ENCODE data around the gene ATP11A. TPM values are rescaled to one million over a fixed set of nuclear protein-coding genes. Genes with fewer than 3 reads are reported as not detected.

The ATP11A gene
- total and polyA plus RNA-seq, 2 experiments from 2014 or later: 12.3 to 52.6 TPM

DNA sequence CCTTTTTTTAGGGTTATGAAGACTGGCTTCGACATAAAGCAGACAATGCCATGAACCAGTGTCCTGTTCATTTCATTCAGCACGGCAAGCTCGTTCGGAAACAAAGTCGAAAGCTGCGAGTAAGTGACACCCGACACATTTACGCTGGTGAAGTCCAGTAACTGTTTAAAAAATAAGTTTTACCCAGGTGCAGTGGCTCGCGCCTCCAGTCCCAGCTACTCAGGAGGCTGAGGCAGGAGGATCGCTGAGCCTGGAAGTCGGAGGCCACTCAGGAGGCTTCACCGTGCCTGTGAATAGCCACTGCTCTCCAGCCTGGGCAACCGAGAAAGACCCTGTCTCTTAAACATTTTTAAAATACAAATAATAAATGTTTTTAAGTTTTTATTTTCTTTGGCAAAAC, 120.8 kb downstream of the ATP11A start (continued):
- TF ChIP-seq, protein P1, sequence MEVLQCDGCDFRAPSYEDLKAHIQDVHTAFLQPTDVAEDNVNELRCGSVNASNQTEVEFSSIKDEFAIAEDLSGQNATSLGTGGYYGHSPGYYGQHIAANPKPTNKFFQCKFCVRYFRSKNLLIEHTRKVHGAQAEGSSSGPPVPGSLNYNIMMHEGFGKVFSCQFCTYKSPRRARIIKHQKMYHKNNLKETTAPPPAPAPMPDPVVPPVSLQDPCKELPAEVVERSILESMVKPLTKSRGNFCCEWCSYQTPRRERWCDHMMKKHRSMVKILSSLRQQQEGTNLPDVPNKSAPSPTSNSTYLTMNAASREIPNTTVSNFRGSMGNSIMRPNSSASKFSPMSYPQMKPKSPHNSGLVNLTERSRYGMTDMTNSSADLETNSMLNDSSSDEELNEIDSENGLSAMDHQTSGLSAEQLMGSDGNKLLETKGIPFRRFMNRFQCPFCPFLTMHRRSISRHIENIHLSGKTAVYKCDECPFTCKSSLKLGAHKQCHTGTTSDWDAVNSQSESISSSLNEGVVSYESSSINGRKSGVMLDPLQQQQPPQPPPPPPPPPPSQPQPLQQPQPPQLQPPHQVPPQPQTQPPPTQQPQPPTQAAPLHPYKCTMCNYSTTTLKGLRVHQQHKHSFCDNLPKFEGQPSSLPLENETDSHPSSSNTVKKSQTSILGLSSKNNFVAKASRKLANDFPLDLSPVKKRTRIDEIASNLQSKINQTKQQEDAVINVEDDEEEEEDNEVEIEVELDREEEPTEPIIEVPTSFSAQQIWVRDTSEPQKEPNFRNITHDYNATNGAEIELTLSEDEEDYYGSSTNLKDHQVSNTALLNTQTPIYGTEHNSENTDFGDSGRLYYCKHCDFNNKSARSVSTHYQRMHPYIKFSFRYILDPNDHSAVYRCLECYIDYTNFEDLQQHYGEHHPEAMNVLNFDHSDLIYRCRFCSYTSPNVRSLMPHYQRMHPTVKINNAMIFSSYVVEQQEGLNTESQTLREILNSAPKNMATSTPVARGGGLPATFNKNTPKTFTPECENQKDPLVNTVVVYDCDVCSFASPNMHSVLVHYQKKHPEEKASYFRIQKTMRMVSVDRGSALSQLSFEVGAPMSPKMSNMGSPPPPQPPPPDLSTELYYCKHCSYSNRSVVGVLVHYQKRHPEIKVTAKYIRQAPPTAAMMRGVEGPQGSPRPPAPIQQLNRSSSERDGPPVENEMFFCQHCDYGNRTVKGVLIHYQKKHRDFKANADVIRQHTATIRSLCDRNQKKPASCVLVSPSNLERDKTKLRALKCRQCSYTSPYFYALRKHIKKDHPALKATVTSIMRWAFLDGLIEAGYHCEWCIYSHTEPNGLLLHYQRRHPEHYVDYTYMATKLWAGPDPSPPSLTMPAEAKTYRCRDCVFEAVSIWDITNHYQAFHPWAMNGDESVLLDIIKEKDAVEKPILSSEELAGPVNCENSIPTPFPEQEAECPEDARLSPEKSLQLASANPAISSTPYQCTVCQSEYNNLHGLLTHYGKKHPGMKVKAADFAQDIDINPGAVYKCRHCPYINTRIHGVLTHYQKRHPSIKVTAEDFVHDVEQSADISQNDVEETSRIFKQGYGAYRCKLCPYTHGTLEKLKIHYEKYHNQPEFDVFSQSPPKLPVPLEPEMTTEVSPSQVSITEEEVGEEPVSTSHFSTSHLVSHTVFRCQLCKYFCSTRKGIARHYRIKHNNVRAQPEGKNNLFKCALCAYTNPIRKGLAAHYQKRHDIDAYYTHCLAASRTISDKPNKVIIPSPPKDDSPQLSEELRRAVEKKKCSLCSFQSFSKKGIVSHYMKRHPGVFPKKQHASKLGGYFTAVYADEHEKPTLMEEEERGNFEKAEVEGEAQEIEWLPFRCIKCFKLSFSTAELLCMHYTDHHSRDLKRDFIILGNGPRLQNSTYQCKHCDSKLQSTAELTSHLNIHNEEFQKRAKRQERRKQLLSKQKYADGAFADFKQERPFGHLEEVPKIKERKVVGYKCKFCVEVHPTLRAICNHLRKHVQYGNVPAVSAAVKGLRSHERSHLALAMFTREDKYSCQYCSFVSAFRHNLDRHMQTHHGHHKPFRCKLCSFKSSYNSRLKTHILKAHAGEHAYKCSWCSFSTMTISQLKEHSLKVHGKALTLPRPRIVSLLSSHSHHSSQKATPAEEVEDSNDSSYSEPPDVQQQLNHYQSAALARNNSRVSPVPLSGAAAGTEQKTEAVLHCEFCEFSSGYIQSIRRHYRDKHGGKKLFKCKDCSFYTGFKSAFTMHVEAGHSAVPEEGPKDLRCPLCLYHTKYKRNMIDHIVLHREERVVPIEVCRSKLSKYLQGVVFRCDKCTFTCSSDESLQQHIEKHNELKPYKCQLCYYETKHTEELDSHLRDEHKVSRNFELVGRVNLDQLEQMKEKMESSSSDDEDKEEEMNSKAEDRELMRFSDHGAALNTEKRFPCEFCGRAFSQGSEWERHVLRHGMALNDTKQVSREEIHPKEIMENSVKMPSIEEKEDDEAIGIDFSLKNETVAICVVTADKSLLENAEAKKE (CRISPR knock-in tag; IDR thresholded peaks at IDR 0.05): no peak

DNA sequence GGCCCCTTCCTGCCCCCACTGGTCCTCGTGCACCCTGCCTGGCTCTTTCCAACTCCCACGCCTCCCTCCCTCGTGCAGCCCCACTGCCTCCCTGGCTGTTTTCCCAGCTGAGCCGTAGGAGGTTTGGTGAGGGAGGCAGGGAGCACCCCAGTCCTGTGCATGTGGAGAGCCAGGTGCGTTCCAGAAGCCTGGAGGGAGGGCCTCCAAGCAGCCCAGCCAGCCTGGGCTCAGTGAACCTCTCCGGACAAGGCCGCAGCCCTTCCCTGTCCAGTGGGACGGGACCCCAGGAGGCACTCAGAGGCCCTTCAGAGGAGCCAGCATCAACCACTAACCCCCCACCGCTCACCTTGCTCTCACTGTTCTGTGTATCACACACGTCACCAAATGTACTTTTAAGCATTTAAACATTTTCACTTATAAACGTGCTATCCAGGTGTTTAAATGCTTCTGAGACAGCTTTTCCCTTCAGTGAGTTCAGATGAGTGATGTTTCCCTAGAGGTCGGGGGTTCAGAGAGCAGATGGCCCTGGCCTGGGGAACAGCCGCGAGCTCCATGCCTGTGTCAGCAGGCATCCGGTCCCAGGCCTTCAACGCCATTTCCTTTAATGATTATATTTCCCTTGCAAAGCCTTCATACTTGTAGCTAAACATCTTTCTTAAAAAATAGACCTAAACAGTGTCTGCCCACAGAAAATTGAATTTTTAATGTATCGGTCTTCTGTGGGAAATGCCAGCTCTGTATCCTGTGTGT, 122.6 kb downstream of the ATP11A start:
- no peak overlapping the region for H3K27ac ChIP-seq (ENCODE audit: low read depth)
- no peaks in the 10 kb centered on the region for H3K9me2 ChIP-seq (ENCODE audit: insufficient read depth)
- H3K4me2 ChIP-seq: no peak overlapping the region
- ATAC-seq: no peak
- H3K36me3 Mint-ChIP-seq (ENCODE audit: low read depth): peaks cover 73% of the 10 kb centered on the region
- TF ChIP-seq, protein P2, sequence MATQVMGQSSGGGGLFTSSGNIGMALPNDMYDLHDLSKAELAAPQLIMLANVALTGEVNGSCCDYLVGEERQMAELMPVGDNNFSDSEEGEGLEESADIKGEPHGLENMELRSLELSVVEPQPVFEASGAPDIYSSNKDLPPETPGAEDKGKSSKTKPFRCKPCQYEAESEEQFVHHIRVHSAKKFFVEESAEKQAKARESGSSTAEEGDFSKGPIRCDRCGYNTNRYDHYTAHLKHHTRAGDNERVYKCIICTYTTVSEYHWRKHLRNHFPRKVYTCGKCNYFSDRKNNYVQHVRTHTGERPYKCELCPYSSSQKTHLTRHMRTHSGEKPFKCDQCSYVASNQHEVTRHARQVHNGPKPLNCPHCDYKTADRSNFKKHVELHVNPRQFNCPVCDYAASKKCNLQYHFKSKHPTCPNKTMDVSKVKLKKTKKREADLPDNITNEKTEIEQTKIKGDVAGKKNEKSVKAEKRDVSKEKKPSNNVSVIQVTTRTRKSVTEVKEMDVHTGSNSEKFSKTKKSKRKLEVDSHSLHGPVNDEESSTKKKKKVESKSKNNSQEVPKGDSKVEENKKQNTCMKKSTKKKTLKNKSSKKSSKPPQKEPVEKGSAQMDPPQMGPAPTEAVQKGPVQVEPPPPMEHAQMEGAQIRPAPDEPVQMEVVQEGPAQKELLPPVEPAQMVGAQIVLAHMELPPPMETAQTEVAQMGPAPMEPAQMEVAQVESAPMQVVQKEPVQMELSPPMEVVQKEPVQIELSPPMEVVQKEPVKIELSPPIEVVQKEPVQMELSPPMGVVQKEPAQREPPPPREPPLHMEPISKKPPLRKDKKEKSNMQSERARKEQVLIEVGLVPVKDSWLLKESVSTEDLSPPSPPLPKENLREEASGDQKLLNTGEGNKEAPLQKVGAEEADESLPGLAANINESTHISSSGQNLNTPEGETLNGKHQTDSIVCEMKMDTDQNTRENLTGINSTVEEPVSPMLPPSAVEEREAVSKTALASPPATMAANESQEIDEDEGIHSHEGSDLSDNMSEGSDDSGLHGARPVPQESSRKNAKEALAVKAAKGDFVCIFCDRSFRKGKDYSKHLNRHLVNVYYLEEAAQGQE (IDR thresholded peaks at IDR 0.05; ENCODE audit: unreplicated experiment): no peak
- TF ChIP-seq CREB1 (CRISPR knock-in tag; IDR thresholded peaks at IDR 0.05; ENCODE audit: low read depth): no peak
- TF ChIP-seq, protein P3, sequence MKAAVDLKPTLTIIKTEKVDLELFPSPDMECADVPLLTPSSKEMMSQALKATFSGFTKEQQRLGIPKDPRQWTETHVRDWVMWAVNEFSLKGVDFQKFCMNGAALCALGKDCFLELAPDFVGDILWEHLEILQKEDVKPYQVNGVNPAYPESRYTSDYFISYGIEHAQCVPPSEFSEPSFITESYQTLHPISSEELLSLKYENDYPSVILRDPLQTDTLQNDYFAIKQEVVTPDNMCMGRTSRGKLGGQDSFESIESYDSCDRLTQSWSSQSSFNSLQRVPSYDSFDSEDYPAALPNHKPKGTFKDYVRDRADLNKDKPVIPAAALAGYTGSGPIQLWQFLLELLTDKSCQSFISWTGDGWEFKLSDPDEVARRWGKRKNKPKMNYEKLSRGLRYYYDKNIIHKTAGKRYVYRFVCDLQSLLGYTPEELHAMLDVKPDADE (IDR thresholded peaks at IDR 0.05): no peak
- H2AFZ ChIP-seq: no peak overlapping the region
- no peak for DNase-seq (ENCODE audit: low spot score)
- no peaks in the 10 kb centered on the region for H3K27me3 ChIP-seq (ENCODE audit: insufficient read depth)
- H4K20me1 ChIP-seq (replicated peaks; ENCODE audit: insufficient read depth): no peaks in the 10 kb centered on the region
- H3K79me2 ChIP-seq (replicated peaks; ENCODE audit: insufficient read depth): no peaks in the 10 kb centered on the region
- H3K9me3 Mint-ChIP-seq: peaks cover 9% of the 10 kb centered on the region
- no peak overlapping the region for H3K27ac Mint-ChIP-seq
- no peak overlapping the region for H3K4me3 Mint-ChIP-seq
- no peaks in the 10 kb centered on the region for H3F3A ChIP-seq (replicated peaks; ENCODE audit: low read depth)
- no peaks in the 10 kb centered on the region for H3K4me1 ChIP-seq (ENCODE audit: insufficient read depth)
- peaks cover 12% of the 10 kb centered on the region for H3K36me3 ChIP-seq (ENCODE audit: insufficient read depth)
- H3K4me1 Mint-ChIP-seq: peaks cover 4% of the 10 kb centered on the region
- H3K4me3 ChIP-seq: no peak overlapping the region
- peaks cover 9% of the 10 kb centered on the region for H3K27me3 Mint-ChIP-seq (ENCODE audit: insufficient read depth, low read depth, poor library complexity)

All from GM23338 (cell line).